MM.1S (cell line): Measurements from ENCODE around the gene FOXJ3.

Experiments used
- DNase-seq: peaks from one replicate; pipeline ENCODE4 v3.0.0-alpha.2; 2015
- H2AFZ ChIP-seq: fragments of 300-600 bp; sonication (generic); 2 replicates; pipeline ENCODE4 v1.6.0; 2016; ENCODE audit warnings: antibody characterized with exemption, low read length
- H3F3A ChIP-seq: fragments of 300-600 bp; sonication (generic); 2 replicates; pipeline ENCODE4 v1.6.1; 2016; ENCODE audit warnings: mild to moderate bottlenecking, antibody characterized with exemption, low read length, moderate library complexity, mixed read lengths; ENCODE audit not compliant: insufficient read depth
- H3K27ac ChIP-seq: fragments of 300-600 bp; sonication (generic); 2 replicates; pipeline ENCODE4 v1.5.1; 2016; ENCODE audit warnings: mild to moderate bottlenecking, low read length
- H3K27me3 ChIP-seq: fragments of 300-600 bp; sonication (generic); replicated peaks from 2 replicates; pipeline ENCODE4 v1.6.0; 2016; ENCODE audit warnings: low read length; ENCODE audit not compliant: insufficient read depth
- H3K36me3 ChIP-seq: fragments of 300-600 bp; sonication (generic); replicated peaks from 2 replicates; pipeline ENCODE4 v1.6.1; 2016; ENCODE audit warnings: mild to moderate bottlenecking, low read length, mixed read lengths; ENCODE audit not compliant: insufficient read depth
- H3K4me1 ChIP-seq: fragments of 300-600 bp; sonication (generic); 2 replicates; pipeline ENCODE4 v1.6.1; 2016; ENCODE audit warnings: low read length, mixed read lengths
- H3K4me2 ChIP-seq: fragments of 300-600 bp; sonication (generic); 2 replicates; pipeline ENCODE4 v1.6.0; 2016; ENCODE audit warnings: low read depth, low read length
- H3K4me3 ChIP-seq: fragments of 300-600 bp; sonication (generic); 2 replicates; pipeline ENCODE4 v1.5.1; 2016; ENCODE audit warnings: low read length, mixed read lengths
- H3K79me2 ChIP-seq: fragments of 300-600 bp; sonication (generic); 2 replicates; pipeline ENCODE4 v1.6.1; 2016; ENCODE audit warnings: mixed run types, low read length, mixed read lengths
- H3K9ac ChIP-seq: fragments of 300-600 bp; sonication (generic); 2 replicates; pipeline ENCODE4 v1.6.1; 2016; ENCODE audit warnings: low read length, mixed read lengths
- H3K9me2 ChIP-seq: fragments of 300-600 bp; sonication (generic); replicated peaks from 2 replicates; pipeline ENCODE4 v1.6.1; 2016; ENCODE audit warnings: mild to moderate bottlenecking, low read length, mixed read lengths; ENCODE audit not compliant: insufficient read depth
- H3K9me3 ChIP-seq: fragments of 300-600 bp; sonication (generic); replicated peaks from 2 replicates; pipeline ENCODE4 v1.6.1; 2016; ENCODE audit warnings: mild to moderate bottlenecking, low read length, mixed read lengths; ENCODE audit not compliant: insufficient read depth
- H4K20me1 ChIP-seq: fragments of 300-600 bp; sonication (generic); 2 replicates; pipeline ENCODE4 v1.6.1; 2016; ENCODE audit warnings: mild to moderate bottlenecking, low read length, moderate library complexity, mixed read lengths; ENCODE audit not compliant: insufficient read depth
- EZH2 ChIP-seq: fragments of 300-600 bp; sonication (generic); optimal IDR thresholded peaks from 2 replicates; pipeline ENCODE3; 2017; ENCODE audit warnings: low read depth, mild to moderate bottlenecking, antibody characterized with exemption, low read length, mixed read lengths
- EZH2phosphoT487 ChIP-seq: fragments of 300-600 bp; sonication (generic); IDR thresholded peaks from 2 replicates; pipeline ENCODE4 v1.6.1; 2018; ENCODE audit warnings: antibody characterized with exemption, low read length
- TF ChIP-seq, protein P1 (sequence below): fragments of 300-600 bp; sonication (generic); IDR thresholded peaks from 2 replicates; pipeline ENCODE4 v1.5.1; 2016; ENCODE audit warnings: antibody characterized with exemption, low read length, mixed read lengths

FOXJ3 gene

GRCh38 chr1:42295816-42296215, 39.2 kb downstream of the FOXJ3 start:
- Histone ChIP-seq H2AFZ (no peak overlapping the region), H3K36me3 (no peaks in the 10 kb centered on the region), H3K4me3 (no peak overlapping the region), H3K4me1 (no peaks in the 10 kb centered on the region), H3K79me2 (peaks cover 15% of the 10 kb centered on the region), H3F3A (no peaks in the 10 kb centered on the region), H3K9me3 (no peaks in the 10 kb centered on the region), H3K4me2 (no peak overlapping the region), H3K9ac (no peak overlapping the region), H3K27ac (no peak overlapping the region), H3K9me2 (no peaks in the 10 kb centered on the region), H3K27me3 (no peaks in the 10 kb centered on the region), H4K20me1 (0 out of 2 replicates have a peak, but pooled peaks cover 2% of the 10 kb centered on the region)
- no peak for DNase-seq
- TF ChIP-seq EZH2phosphoT487 (no peak), EZH2 (no peak)
- TF ChIP-seq, protein P1, sequence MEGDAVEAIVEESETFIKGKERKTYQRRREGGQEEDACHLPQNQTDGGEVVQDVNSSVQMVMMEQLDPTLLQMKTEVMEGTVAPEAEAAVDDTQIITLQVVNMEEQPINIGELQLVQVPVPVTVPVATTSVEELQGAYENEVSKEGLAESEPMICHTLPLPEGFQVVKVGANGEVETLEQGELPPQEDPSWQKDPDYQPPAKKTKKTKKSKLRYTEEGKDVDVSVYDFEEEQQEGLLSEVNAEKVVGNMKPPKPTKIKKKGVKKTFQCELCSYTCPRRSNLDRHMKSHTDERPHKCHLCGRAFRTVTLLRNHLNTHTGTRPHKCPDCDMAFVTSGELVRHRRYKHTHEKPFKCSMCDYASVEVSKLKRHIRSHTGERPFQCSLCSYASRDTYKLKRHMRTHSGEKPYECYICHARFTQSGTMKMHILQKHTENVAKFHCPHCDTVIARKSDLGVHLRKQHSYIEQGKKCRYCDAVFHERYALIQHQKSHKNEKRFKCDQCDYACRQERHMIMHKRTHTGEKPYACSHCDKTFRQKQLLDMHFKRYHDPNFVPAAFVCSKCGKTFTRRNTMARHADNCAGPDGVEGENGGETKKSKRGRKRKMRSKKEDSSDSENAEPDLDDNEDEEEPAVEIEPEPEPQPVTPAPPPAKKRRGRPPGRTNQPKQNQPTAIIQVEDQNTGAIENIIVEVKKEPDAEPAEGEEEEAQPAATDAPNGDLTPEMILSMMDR: no peak

- no peaks in the 10 kb centered on the region for H3F3A ChIP-seq
- H3K27me3 ChIP-seq: no peaks in the 10 kb centered on the region
- TF ChIP-seq EZH2phosphoT487 (no peak), EZH2 (no peak)
- TF ChIP-seq, protein P1: no peak
- DNase-seq: no peak
- no peak overlapping the region for H3K9ac ChIP-seq
- no peaks in the 10 kb centered on the region for H3K36me3 ChIP-seq
- no peaks in the 10 kb centered on the region for H3K9me2 ChIP-seq
- H2AFZ ChIP-seq: no peak overlapping the region
- no peaks in the 10 kb centered on the region for H3K9me3 ChIP-seq
- no peak overlapping the region for H3K4me2 ChIP-seq
- H4K20me1 ChIP-seq: peaks cover 3% of the 10 kb centered on the region; the same call in 1 of the 2 replicates
- H3K4me3 ChIP-seq: no peak overlapping the region
- peaks cover 24% of the 10 kb centered on the region for H3K79me2 ChIP-seq
- H3K4me1 ChIP-seq: no peaks in the 10 kb centered on the region
- no peak overlapping the region for H3K27ac ChIP-seq
Measured at GRCh38 chr1:42290130-42290529, 44.9 kb downstream of the FOXJ3 start.

DNA sequence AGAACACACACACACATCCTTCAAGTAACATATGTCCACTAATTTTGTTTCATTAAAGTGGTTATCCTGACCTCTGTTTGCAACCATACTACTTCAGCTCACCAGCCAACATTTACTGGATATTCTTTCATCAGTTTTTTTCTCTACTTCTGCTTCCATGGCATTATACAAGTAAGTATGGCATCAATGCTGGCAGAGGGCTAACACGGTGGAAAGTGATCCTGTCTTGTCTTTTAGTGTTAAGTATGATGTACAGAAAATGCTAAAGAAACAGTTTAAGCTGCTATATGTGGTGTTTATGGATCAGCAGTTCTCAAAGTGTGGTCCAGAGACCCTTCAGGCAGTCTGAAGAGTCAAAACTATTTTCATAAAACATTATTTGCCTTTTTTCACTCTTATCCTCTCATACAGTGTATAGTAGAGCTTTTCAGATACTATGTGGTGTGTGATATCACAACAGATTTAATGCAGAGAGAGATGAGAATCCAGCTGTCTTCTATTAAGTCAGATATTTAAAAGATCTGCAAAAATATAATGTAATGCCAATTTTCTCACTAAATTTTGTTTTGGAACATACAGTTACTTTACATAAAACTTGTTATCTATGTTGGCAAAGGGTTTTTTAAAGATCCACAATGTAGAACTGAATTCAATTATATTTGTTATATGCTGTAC, 46.6 kb downstream of the FOXJ3 start:
- Histone ChIP-seq H3K27me3 (no peaks in the 10 kb centered on the region), H3K79me2 (peaks cover 20% of the 10 kb centered on the region), H3K27ac (no peak overlapping the region), H3K4me3 (no peak overlapping the region), H3F3A (no peaks in the 10 kb centered on the region), H3K4me2 (no peak overlapping the region), H3K9me2 (no peaks in the 10 kb centered on the region), H3K9me3 (no peaks in the 10 kb centered on the region), H4K20me1 (peaks cover 3% of the 10 kb centered on the region; the same call in 1 of the 2 replicates), H3K4me1 (no peaks in the 10 kb centered on the region), H3K9ac (no peak overlapping the region), H3K36me3 (no peaks in the 10 kb centered on the region), H2AFZ (no peak overlapping the region)
- TF ChIP-seq EZH2phosphoT487: no peak
- TF ChIP-seq EZH2: no peak
- TF ChIP-seq, protein P1: no peak
- no peak for DNase-seq
